Measurements from ENCODE around the gene CAPRIN1. TPM values are rescaled to one million over a fixed set of nuclear protein-coding genes. Genes with fewer than 3 reads are reported as not detected.

Gene CAPRIN1
- total RNA-seq, 1 experiment from 2014 or later: 139 TPM

DNA sequence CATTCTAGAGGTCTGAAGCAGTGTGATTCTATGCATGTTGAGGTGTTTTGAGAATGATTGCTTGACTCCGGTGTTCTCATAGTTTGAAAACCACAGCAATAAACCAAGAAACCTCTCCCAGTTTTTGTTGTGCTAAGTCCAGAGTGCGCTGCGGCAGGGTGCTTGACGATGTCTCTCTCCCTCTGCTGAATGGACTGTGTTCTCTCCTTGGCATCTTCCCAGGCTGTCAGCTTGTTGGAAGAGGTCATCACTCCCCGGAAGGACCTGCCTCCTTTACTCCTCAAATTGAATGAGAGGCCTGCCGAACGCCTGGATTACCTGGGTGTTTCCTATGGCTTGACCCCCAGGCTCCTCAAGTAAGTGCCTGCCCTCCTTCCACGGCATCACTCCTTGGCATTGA is 84.9 kb downstream of the CAPRIN1 start:
- no peak for DNase-seq (ENCODE audit: extremely low read depth, low read depth)

GRCh38 chr11:34139346-34139745 is 87.8 kb downstream of the CAPRIN1 start:
- no peak for DNase-seq (ENCODE audit: extremely low read depth, low read depth)

DNA sequence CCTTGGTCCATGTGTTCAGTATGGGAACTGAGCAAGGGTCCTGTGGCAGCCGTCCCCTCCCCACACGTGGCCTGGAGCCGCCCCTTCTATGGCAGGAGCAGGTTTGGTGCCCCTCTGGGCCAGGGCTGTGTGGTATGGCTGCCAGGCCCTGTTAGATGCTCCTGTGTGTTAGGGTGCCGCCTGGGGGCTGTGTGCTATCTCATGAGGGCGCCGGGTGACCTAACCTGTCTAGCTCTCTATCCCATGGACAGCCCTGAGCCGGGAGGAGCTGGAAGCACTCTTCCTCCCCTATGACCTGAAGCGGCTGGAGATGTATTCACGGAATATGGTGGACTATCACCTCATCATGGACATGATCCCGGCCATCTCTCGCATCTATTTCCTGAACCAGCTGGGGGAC is 88.6 kb downstream of the CAPRIN1 start:
- DNase-seq (ENCODE audit: extremely low read depth, low read depth): no peak

DNA sequence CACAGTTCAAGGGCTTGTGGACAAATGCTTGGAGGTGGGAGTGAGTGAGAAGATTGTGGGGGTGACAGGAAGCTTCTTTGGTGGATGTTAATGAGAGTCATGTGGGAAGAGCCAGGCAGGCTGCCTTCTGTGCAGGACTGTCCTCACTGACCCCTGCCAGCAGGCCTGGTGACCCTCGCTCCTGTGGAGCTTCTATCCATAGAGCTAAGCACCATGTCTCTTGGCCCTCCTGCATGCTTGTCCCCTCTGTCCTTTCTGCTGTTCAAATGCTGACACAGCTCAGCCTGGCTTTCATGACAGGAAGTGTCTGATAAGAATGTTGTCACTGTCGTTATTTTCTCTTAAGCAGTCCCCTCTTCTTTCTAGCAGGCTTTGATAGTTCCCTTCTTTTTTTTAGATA is 91.5 kb downstream of the CAPRIN1 start:
- DNase-seq (ENCODE audit: extremely low read depth, low read depth): no peak

DNA sequence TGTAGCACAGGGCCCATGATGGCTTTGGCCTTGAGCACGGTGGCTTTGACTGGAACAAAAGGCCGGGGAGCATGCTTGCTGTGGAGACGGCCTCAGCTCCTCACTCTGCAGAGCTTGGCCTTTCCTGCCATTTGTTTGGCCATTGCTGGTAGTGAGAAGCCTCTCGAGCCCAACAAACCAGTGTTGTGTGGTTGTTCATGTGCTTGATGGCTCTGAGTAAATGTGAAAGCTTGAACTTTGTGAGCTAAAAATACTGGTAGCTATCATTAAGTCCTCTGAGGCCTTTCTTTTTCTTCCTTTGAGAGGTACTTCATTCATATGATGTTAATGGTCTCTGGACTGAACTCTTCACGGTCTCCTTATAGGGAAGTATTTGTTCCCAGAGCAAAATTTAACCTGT is 93.5 kb downstream of the CAPRIN1 start:
- DNase-seq (ENCODE audit: extremely low read depth, low read depth): no peak

DNA sequence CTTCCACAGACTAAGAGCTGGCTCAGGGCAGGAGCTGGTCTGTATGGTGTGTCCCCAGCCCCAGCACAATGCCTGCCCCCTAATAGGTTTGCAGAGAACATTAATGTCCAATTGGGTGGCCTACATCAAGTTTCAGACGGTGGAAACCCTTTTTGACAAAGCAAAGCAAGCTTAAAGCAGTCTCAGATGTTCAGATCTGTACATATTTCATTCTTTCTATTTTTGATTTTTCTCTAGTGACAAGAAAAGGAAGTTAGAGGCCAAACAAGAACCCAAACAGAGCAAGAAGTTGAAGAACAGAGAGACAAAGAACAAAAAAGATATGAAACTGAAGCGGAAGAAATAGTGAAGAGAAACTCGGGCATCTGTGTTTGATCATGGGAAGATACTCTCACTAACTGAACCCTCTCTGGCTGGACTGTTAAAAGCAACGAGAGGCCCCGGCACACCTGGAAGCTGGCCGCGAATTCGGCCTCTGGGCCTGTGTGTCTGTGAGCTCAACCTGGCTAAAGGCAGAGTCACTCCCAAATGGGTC is 94.4 kb downstream of the CAPRIN1 start:
- DNase-seq (ENCODE audit: extremely low read depth, low read depth): no peak

GRCh38 chr11:34146411-34146810 is 94.9 kb downstream of the CAPRIN1 start:
- DNase-seq (ENCODE audit: extremely low read depth, low read depth): no peak

DNA sequence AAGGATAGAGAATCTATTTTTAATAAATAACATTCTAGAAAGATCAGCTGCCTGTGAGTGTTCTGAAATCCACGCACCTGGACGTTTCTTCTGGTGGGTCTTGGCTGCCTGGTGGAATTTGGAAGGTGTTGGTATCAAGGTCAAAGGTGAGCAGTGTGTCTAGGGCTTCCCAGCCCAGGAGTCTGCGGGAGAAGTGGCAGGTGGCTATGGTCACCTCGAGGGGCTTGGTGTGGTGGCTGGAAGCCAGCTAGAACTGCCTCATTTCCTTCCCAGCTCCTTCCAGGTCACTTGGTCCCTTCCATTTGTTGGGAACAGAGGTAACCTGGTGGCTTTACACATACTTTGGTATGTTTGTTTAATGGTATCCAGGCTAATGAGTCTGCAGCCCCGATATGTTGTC is 95.3 kb downstream of the CAPRIN1 start:
- DNase-seq (ENCODE audit: extremely low read depth, low read depth): no peak

- DNase-seq (ENCODE audit: extremely low read depth, low read depth): no peak
These were observed 96.0 kb downstream of the CAPRIN1 start for GRCh38 chr11:34147581-34147980.

DNA sequence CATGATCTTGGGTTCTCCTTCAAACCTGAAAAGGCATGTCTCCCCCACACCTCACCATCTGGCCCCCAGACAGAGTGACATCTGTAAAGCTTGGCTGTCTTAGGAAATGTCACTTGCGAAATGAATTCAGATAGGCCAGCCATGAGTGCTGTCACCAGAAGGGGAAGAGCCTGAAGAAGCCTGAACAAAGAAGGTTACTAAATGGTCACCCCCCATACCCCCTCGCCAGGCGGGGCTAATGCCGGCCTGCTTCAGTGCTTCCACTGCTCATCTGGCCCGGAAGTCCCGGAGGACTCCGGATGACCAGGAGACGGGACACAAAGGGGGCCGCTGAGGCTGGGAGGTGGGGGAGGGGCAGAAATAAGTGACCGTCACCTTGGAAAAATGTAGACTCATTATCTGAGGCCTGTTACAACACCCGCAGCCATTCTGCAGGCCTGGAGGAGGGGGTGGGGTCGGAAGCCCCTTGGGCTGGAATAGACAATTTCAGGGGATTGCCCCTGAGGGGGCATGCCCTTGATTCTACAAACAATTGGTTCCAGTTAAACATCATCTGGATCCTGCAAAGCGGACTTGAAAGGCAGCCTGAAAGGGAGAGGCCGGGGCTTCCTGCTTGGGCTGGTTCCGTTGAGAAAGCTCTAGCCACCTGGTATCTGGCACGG is 97.1 kb downstream of the CAPRIN1 start:
- no peak for DNase-seq (ENCODE audit: extremely low read depth, low read depth)

GRCh38 chr11:34149274-34149673 is 97.7 kb downstream of the CAPRIN1 start:
- no peak for DNase-seq (ENCODE audit: extremely low read depth, low read depth)

DNA sequence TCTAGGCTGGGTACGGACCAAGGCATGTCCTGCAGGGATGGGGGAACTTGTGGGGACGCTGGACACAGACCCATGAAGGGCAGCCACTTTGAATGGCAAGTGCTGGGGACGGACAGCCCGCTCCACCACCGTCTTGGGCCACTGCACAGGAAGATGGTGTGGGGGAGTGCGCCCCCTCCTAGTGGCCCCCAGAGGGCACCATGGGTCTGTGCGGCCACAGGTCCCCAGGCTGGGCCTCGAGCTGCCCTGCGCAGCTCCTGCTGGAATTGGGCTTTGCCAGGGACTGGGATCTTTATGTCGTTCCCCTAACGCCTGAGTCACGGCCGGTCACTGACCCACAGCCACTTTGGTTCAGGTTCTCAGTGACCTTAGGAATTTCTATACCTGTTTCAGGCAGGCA is 98.3 kb downstream of the CAPRIN1 start:
- no peak for DNase-seq (ENCODE audit: extremely low read depth, low read depth)

DNA sequence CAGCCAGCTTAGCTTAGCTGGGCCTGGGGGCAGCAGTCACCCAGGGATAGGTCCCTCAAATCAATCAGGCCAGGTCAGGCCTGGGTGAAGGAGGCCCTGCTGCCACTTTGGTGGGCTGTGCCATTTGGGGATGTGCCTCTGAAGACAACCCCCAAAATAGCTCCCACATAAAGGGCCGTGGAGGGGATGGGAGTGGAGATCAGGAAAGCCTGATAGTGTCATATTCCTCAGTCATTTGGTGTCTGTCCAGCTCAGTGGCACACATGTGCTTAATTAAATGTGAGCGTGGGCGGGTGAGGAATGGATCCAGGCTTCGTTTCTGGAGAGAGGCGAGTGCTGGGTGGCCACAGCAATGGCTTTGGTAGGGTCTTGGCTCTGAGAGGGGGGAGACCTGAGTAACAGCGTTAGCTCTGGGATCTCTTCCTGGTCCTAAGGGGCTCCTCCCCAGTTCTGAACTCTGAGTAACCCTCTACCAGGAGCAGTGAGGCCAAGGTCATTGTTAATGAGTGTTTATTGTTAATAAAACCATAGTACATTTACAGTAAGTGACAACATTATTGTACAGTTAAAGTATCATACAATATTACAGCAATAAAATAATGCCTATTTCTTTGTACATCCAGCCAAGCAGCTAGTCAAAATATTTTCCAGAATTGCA is 99.1 kb downstream of the CAPRIN1 start:
- no peak for DNase-seq (ENCODE audit: extremely low read depth, low read depth)

Other genes with a start within 250 kb of the CAPRIN1 start
- gene LMO2, start 159.7 kb upstream of the CAPRIN1 start, total RNA-seq (2014; rRNA removed; shearing (Covaris generic)): 0.20 TPM in 1 of 2 replicates, not detected in the other
- 33.0 and 35.8 TPM in 2 replicates for gene NAT10, start 53.9 kb downstream of the CAPRIN1 start, total RNA-seq (2014; rRNA removed; shearing (Covaris generic))

Measured in NCI-H460 (cell line).